Measurements from ENCODE around the gene AMPH.
A peak's percentile ranks its signal among the peaks of the same experiment; 100 is the strongest.

Gene AMPH

DNA sequence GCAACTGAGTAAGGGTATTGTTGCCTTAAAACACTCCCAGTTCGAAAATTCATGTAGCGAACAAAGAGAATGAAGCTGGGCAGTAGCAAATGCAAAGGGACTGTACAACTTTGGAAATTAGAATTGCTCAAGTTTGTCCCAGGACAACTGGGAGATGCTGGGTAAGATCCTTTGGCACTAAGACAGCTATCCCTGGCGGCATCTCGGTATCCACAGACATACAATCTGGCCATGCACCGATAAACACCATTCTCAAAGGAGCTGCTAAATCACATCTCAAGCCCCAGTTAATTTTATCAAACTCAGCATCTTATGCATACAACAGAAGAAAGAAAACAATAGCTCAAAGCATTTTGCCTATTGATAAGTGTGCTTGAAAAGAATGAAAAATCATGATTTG lies 177.3 kb downstream of the AMPH start:
- H3K9me3 Mint-ChIP-seq, result no peaks in the 10 kb centered on the region
- H3K4me3 Mint-ChIP-seq, result no peak overlapping the region
- no peaks in the 10 kb centered on the region for H3K36me3 Mint-ChIP-seq (ENCODE audit: insufficient read depth)
- peaks cover 30 to 46% of the 10 kb centered on the region in 2 donors for H3K27me3 Mint-ChIP-seq
- H3K27ac Mint-ChIP-seq, result no peak overlapping the region
- no peak for DNase-seq
- no peaks in the 10 kb centered on the region for H3K4me1 Mint-ChIP-seq (ENCODE audit: low read depth in 2 of 2)
- no peak for ATAC-seq (replicated peaks)

DNA sequence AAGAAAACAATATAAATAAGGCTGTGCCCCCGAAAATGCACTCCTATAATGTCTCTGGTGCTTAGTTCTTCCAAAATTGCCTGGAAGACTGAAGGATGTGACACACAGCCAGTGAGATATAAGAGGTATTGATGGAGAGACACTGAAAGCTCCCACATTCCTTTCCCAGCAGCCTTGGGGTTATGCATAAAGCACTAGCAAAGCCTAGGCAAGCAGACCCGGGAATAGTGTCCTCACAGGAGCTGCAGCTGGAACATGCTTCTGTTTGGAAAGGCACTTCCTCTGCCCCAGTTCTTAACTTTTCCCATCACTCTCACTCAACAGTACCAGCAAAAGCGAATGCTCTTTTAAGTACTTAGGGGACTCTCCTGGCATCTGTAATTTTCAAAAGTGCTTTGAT lies 178.0 kb downstream of the AMPH start:
- Mint-ChIP-seq H3K4me1 (ENCODE audit: low read depth in 2 of 2) (no peaks in the 10 kb centered on the region), H3K27ac (no peak overlapping the region), H3K4me3 (no peak overlapping the region), H3K27me3 (peaks cover 30 to 46% of the 10 kb centered on the region in 2 donors), H3K9me3 (no peaks in the 10 kb centered on the region), H3K36me3 (ENCODE audit: insufficient read depth) (no peaks in the 10 kb centered on the region)
- DNase-seq, result no peak
- no peak for ATAC-seq (replicated peaks)

DNA sequence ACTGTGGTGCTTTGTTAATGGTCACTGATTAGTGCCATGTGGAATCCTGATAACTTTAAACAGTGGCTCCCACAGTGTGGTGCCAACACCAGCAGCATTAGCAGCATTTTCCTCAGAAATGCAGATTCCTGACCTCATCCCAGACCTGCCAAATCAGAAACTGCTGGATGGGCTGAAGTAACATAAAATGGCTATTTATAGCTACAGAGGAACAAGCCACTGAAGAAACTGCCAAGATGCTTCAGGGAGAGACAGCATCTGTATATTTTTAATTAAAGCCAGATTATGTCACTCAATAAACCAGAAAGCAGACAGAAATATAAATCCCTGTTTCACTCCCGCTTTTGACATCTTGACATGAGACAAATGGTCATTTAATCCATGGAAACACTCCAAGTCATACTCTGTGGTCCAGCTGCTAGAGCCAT lies 178.5 kb downstream of the AMPH start:
- ATAC-seq (replicated peaks), result no peak
- H3K36me3 Mint-ChIP-seq (ENCODE audit: insufficient read depth), result no peaks in the 10 kb centered on the region

DNA sequence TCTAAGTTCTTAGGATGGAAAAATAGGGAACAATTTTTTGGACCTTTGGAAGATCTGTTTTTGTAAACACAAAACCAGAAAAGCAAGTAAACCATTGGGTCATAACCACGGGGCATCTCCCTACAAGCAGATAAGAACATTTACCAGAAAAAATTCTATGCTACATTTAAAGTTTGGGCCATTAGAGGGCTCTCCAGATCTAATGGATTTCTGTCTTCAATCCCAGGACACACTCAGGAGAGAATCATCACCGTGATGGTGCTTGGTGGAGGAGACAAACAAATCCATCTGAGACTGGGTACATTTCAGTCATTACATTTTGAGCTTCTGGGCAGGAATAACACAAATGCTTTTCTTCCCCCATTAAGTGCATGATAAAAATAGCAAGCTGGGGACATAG lies 179.3 kb downstream of the AMPH start:
- no peak overlapping the region for H3K27ac Mint-ChIP-seq
- H3K4me3 Mint-ChIP-seq, result no peak overlapping the region
- H3K27me3 Mint-ChIP-seq, result peaks cover 30 to 41% of the 10 kb centered on the region in 2 donors
- no peaks in the 10 kb centered on the region for H3K36me3 Mint-ChIP-seq (ENCODE audit: insufficient read depth)
- no peak for DNase-seq
- no peaks in the 10 kb centered on the region for H3K9me3 Mint-ChIP-seq
- ATAC-seq (replicated peaks), result no peak
- H3K4me1 Mint-ChIP-seq (ENCODE audit: low read depth in 2 of 2), result no peaks in the 10 kb centered on the region

More for the DNA sequence above, 178.5 kb downstream of the AMPH start:
- Mint-ChIP-seq H3K4me3 (no peak overlapping the region), H3K9me3 (no peaks in the 10 kb centered on the region), H3K4me1 (ENCODE audit: low read depth in 2 of 2) (no peaks in the 10 kb centered on the region), H3K27me3 (peaks cover 30 to 46% of the 10 kb centered on the region in 2 donors), H3K27ac (no peak overlapping the region)
- no peak for DNase-seq

DNA sequence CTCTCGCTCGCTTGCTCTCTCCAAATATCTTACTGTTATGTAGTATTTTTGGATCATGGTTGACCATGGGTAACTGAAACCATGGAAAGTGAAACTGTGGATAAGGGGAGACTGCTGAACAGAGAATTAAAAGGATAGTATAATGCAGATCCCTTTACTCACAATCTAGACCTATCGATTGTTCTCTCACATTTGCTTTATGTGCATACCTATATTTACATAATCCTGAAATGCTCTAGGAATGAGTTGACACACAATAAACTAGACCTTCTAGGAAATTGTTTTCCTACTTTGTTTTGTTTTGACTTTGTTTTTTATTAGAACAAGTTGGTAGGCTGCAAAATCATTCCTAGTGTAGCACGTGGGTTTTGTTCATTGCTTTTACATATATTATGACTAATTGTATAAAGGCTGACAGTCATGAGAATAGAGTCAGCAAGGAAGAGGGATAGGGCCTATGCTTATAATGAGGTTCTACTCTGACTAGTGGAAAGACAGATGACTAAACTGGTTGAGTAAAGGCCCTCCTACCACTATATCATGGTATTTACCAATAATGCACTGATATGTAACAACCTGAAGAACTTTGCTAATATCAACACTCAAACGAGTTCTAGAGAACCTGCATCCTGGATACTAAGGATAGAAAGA lies 182.5 kb downstream of the AMPH start:
- H3K27me3 Mint-ChIP-seq, result peaks cover 30 to 34% of the 10 kb centered on the region in 2 donors
- no peak for DNase-seq
- H3K4me1 Mint-ChIP-seq (ENCODE audit: low read depth in 2 of 2), result no peaks in the 10 kb centered on the region
- no peak overlapping the region for H3K4me3 Mint-ChIP-seq
- no peaks in the 10 kb centered on the region for H3K36me3 Mint-ChIP-seq (ENCODE audit: insufficient read depth)
- H3K27ac Mint-ChIP-seq, result no peak overlapping the region
- no peak for ATAC-seq (replicated peaks)
- H3K9me3 Mint-ChIP-seq, result no peaks in the 10 kb centered on the region

DNA sequence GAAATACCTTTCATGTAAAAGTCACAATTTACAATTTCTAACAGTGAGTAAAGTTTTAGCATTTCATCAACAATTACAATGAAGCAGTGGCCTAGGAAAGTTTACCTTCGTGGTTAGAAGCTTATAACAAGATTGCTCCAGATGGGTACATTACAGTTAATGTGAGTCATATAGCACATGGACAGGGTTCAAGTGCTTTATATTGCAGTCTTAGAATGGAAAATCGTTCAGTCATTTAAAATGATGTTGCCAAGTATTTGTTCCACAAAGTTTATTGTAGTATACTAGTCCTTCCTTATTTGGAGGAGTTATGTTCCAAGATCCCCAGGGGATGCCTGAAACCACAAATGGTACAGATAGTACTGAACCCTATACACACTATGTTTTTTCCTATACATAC lies 183.1 kb downstream of the AMPH start:
- H3K4me3 Mint-ChIP-seq, result no peak overlapping the region
- H3K36me3 Mint-ChIP-seq (ENCODE audit: insufficient read depth), result no peaks in the 10 kb centered on the region
- peaks cover 24 to 27% of the 10 kb centered on the region in 2 donors for H3K27me3 Mint-ChIP-seq
- DNase-seq (no peak), ATAC-seq (replicated peaks) (no peak)
- no peaks in the 10 kb centered on the region for H3K4me1 Mint-ChIP-seq (ENCODE audit: low read depth in 2 of 2)
- no peaks in the 10 kb centered on the region for H3K9me3 Mint-ChIP-seq
- no peak overlapping the region for H3K27ac Mint-ChIP-seq

- no peak overlapping the region for H3K4me3 Mint-ChIP-seq
- no peaks in the 10 kb centered on the region for H3K36me3 Mint-ChIP-seq (ENCODE audit: insufficient read depth)
- ATAC-seq (replicated peaks) (no peak), DNase-seq (no peak)
- no peaks in the 10 kb centered on the region for H3K9me3 Mint-ChIP-seq
- no peaks in the 10 kb centered on the region for H3K4me1 Mint-ChIP-seq (ENCODE audit: low read depth in 2 of 2)
- no peak overlapping the region for H3K27ac Mint-ChIP-seq
- H3K27me3 Mint-ChIP-seq, result peaks cover 21 to 23% of the 10 kb centered on the region in 2 donors
Measured at GRCh38 chr7:38438970-38439369, 192.2 kb downstream of the AMPH start.

- no peak for DNase-seq
- no peaks in the 10 kb centered on the region for H3K36me3 Mint-ChIP-seq (ENCODE audit: insufficient read depth)
- H3K9me3 Mint-ChIP-seq, result no peaks in the 10 kb centered on the region
- ATAC-seq (replicated peaks), result no peak
- H3K27ac Mint-ChIP-seq, result no peak overlapping the region
- peaks cover 0 to under 1% of the 10 kb centered on the region in 2 donors for H3K4me1 Mint-ChIP-seq (ENCODE audit: low read depth in 2 of 2)
- no peak overlapping the region for H3K4me3 Mint-ChIP-seq
- H3K27me3 Mint-ChIP-seq, result peaks cover 21 to 35% of the 10 kb centered on the region in 2 donors
Measured at GRCh38 chr7:38432671-38433070, 198.5 kb downstream of the AMPH start.

DNA sequence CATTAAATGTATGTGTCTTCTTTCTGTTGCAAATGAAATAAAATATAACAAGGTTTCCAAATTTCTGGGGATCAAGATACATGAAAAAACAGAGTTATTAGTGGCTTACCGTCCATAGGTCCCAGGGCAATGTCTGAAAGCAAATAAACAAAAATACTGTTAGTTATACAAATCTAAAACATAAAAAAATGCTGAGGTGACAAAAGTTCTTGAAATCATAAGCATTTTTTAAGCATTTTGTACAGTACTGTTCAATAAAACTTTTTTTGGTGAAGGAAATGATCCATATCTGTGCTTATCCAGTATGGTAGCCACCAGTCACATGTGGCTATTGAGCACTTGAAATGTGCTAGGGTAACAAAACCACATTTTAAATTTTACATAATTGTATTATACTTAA lies 199.1 kb downstream of the AMPH start:
- peaks cover 4 to 6% of the 10 kb centered on the region in 2 donors for H3K4me1 Mint-ChIP-seq (ENCODE audit: low read depth in 2 of 2)
- H3K27ac Mint-ChIP-seq, result no peak overlapping the region
- DNase-seq (no peak), ATAC-seq (replicated peaks) (no peak)
- H3K4me3 Mint-ChIP-seq, result no peak overlapping the region
- H3K9me3 Mint-ChIP-seq, result no peaks in the 10 kb centered on the region
- H3K27me3 Mint-ChIP-seq, result peaks cover 20 to 35% of the 10 kb centered on the region in 2 donors
- no peaks in the 10 kb centered on the region for H3K36me3 Mint-ChIP-seq (ENCODE audit: insufficient read depth)

DNA sequence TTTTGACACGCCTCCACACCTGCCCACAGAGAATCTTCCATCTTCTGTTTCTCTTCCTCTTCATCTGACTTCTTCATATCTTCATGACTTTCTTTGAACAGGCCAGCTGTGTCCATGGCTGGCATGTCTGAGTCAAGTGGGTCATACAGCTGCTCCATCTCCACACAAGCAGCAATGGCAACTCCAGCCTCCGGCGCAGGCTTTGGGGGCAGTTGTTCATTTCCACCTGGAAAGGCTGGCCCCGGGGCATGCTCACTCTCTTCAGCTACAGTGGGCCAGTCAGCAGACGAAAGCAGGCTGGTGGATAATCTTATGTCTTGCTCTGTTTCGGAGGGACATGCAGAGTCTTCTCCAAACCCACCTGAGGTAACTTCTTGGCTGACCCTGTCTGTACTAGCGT lies 202.1 kb downstream of the AMPH start:
- Mint-ChIP-seq H3K27me3 (peaks cover 0 to 18% of the 10 kb centered on the region in 2 donors), H3K27ac (no peak overlapping the region), H3K36me3 (ENCODE audit: insufficient read depth) (no peaks in the 10 kb centered on the region), H3K9me3 (no peaks in the 10 kb centered on the region), H3K4me3 (no peak overlapping the region), H3K4me1 (ENCODE audit: low read depth in 2 of 2) (peaks cover 17 to 33% of the 10 kb centered on the region in 2 donors)
- DNase-seq (no peak), ATAC-seq (replicated peaks) (no peak)

DNA sequence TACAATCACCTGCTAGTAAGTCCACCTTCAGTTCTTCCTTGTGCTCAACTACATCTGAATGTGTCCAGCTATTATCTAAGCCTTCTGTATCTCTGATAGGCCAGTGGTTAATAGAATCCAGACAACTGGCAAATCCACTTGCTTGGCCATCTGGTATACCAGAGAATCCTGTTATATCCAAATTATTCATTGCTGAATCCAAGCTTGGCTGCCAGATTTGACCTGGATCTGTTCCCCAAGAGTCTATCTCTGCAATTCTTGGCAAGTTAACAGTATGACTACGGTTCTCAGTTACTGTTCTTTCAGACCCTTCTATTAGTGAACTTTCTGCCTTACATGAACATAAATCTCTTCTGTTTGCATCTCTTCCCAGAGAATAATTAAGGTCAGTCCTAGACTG lies 203.1 kb downstream of the AMPH start:
- Mint-ChIP-seq H3K9me3 (no peaks in the 10 kb centered on the region), H3K4me3 (no peak overlapping the region), H3K4me1 (ENCODE audit: low read depth in 2 of 2) (peaks cover 17 to 35% of the 10 kb centered on the region in 2 donors), H3K27me3 (peaks cover 0 to 12% of the 10 kb centered on the region in 2 donors), H3K27ac (no peak overlapping the region), H3K36me3 (ENCODE audit: insufficient read depth) (no peaks in the 10 kb centered on the region)
- ATAC-seq (replicated peaks) (no peak), DNase-seq (no peak)

DNA sequence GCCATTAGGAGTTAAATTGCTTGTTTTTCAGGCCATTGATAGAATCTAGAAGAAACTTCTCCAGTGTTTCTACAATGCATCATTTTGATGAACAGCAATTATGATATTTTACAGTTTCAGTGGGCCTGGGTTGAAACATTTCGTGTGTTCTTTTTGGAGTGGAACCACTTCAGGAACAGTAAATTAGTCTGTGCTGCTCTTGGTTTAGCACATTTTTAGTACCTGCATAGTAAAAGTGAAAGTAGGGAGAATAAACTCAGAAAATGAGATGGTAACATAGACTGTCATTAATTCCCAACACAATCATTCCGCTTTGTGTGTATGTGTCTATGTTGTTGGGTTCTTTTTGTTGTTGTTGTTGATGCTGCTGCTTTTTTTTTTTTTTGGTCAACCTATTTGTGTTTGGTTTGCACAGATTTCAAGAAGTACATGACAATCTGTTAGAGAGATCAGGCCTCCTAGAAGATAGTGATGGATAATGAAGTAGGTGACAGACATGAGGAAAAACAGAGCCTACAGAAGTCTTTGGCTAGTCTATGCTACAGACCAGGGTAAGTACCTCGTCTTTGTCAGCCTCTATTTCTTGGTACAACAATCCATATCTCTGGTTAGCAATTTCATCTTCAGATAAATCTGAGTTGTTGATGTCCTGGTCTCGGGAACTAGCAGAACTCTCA lies 203.8 kb downstream of the AMPH start:
- peaks cover 0 to 12% of the 10 kb centered on the region in 2 donors for H3K27me3 Mint-ChIP-seq
- DNase-seq (no peak), ATAC-seq (replicated peaks) (peak; percentile 74)
- H3K4me3 Mint-ChIP-seq, result peak overlapping the region in 1 of 2 donors; percentile 54
- H3K9me3 Mint-ChIP-seq, result no peaks in the 10 kb centered on the region
- H3K36me3 Mint-ChIP-seq (ENCODE audit: insufficient read depth), result no peaks in the 10 kb centered on the region
- H3K27ac Mint-ChIP-seq, result no peak overlapping the region
- peaks cover 17 to 35% of the 10 kb centered on the region in 2 donors for H3K4me1 Mint-ChIP-seq (ENCODE audit: low read depth in 2 of 2)

DNA sequence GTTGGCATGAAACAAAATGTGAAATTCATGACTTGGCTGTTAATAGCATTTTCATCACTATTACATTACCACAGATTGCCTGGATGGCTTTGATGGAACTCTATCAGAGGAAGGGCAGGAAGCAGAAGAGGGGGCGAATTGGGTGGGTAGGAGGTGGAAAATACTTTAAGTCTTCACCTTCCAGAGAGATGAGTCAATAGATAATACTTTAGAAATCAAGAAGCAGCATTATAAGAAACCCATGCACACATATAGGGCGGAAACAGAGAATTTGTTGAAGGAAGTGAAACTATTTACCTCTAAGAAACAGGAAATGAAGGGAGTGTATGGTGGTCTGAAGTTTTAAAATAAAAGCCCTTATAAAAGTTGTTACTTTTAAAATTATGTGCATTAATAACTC lies 205.7 kb downstream of the AMPH start:
- peaks cover 17 to 35% of the 10 kb centered on the region in 2 donors for H3K4me1 Mint-ChIP-seq (ENCODE audit: low read depth in 2 of 2)
- ATAC-seq (replicated peaks), result peak; percentile 50
- H3K36me3 Mint-ChIP-seq (ENCODE audit: insufficient read depth), result no peaks in the 10 kb centered on the region
- H3K27me3 Mint-ChIP-seq, result peaks cover 3 to 16% of the 10 kb centered on the region in 2 donors
- H3K27ac Mint-ChIP-seq, result peak overlapping the region in 1 of 2 donors; percentile 57
- H3K9me3 Mint-ChIP-seq, result no peaks in the 10 kb centered on the region
- H3K4me3 Mint-ChIP-seq, result peak overlapping the region; percentile 33 to 39
- no peak for DNase-seq

All from effector memory CD8-positive, alpha-beta T cell (primary cell).